Measurements from ENCODE around the gene TFB1M.

DNA sequence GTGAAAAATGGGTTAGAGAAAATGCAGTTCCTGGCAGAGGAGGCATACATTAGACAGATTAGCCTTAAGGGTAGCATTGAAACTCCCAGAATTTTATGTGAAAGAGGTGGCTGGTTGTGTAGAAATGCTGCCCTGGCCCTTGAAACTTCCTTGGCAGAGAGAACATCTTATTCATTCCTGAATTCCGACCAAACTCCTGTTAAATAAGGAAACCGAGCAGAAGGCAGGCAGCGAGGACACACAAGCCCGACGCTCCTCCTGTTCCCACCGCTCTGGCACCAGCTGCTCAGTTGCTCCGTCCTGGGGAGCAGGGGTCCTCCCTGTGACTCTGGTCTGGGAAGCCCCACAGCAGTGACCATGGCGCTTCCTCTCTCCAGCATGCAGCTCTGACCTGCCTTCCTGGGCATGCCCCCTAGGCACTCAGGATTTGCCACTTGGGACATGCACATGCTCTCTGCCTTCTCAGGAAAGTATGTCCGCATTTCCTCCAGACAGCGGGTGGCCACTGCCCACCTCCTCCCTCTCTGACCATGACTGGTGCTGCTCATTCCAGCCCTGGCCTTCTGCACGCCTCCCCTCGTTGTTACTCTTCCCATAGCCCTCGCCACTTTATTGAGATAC, 85.6 kb downstream of the TFB1M start:
- TF ChIP-seq, protein P1, sequence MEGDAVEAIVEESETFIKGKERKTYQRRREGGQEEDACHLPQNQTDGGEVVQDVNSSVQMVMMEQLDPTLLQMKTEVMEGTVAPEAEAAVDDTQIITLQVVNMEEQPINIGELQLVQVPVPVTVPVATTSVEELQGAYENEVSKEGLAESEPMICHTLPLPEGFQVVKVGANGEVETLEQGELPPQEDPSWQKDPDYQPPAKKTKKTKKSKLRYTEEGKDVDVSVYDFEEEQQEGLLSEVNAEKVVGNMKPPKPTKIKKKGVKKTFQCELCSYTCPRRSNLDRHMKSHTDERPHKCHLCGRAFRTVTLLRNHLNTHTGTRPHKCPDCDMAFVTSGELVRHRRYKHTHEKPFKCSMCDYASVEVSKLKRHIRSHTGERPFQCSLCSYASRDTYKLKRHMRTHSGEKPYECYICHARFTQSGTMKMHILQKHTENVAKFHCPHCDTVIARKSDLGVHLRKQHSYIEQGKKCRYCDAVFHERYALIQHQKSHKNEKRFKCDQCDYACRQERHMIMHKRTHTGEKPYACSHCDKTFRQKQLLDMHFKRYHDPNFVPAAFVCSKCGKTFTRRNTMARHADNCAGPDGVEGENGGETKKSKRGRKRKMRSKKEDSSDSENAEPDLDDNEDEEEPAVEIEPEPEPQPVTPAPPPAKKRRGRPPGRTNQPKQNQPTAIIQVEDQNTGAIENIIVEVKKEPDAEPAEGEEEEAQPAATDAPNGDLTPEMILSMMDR (IDR thresholded peaks at IDR 0.05) = no peak
- TF ChIP-seq POLR2A (IDR thresholded peaks at IDR 0.05) (no peak), EP300 (IDR thresholded peaks at IDR 0.05) (no peak)

Measured in ovary (tissue), 3 donors.